OCI-LY3 (cell line): ENCODE measurements around the gene ODAD2.

ENCODE experiments used
- CTCF ChIP-seq: fragments of 200-600, 300-600 bp; sonication (generic); IDR thresholded peaks from 2 replicates; pipeline ENCODE4 v1.5.1; 2014; ENCODE audit warnings: antibody characterized with exemption, low read length, low read depth
- EZH2phosphoT487 ChIP-seq: fragments of 200-600 bp; shearing (Covaris generic); IDR thresholded peaks from 2 replicates; pipeline ENCODE4 v1.6.1; 2018; ENCODE audit warnings: antibody characterized with exemption, mixed run types, low read depth

- TF ChIP-seq EZH2phosphoT487 (no peak), CTCF (no peak)
These were observed 22.4 kb upstream of the ODAD2 start for GRCh38 chr10:28020993-28021982.
